Measurements from ENCODE around the gene MYOF.
"Not testable (repeated sequence)": the region's sequence is repeated elsewhere in the genome, so short reads cannot be mapped to it uniquely, and the experiment has no call there.

The MYOF gene

GRCh38 chr10:93386631-93387369 is 95.3 kb downstream of the MYOF start:
- DNase-seq (ENCODE audit: low read depth) = no peak

DNA sequence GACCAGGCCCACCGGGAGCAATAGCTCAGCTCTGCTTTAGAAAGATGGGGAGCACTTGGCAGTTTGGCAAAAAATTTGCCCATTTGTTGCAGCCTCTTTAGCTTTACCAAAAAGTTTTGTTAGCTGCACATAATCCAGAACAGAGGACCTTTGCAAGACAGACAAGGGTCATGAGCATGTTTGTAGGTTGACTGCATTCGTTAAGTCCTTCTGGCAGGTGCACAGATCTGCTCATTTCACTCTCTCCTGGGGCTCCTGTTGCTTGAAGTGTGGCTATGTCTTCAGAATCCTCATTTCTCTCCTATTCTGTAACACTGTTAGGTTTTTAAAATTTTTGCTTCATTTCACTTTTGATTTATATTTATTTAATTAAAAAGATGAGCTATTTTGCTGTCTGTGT is 96.8 kb downstream of the MYOF start:
- no peak for DNase-seq (ENCODE audit: low read depth)

DNA sequence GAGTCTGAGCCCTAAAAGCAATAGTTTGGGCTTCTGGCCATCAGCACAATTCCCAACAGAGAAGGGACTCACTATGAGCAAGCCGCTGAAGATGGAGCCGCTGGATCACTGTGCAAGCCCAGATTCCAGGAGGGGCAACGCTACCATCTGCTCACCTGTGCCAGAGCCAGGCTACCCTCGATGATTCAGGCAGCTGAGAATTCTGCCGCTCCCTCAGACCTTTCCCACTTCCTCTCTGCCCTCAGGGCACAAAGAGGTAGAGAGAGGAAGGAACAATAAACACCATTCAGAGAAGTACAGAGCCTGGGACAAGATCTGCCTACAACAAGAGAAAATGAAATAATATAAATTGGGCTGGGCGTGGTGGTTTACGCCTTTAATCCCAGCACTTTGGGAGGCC is 98.1 kb downstream of the MYOF start:
- no peak for DNase-seq (ENCODE audit: low read depth)

DNA sequence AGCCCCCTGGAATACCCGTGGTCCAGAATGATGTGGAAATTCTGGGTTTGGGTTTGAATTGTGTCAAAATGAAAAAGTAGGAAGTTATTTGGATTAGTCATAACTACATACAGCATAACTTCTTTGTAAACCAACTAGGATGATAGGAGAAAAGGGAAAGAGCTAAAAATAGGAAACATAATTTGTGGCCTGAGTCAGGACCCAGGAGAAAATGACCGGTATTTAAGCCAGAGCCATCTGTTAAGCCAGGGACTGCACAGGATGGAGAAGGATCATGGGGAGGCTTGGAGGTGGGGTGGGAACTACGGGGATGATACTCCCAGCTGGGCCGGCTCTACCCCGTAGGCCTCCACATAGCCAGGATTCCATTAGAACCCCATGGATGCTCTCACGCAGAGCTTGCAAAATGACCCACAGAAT is 98.6 kb downstream of the MYOF start:
- DNase-seq (ENCODE audit: low read depth) = peak; percentile 83

DNA sequence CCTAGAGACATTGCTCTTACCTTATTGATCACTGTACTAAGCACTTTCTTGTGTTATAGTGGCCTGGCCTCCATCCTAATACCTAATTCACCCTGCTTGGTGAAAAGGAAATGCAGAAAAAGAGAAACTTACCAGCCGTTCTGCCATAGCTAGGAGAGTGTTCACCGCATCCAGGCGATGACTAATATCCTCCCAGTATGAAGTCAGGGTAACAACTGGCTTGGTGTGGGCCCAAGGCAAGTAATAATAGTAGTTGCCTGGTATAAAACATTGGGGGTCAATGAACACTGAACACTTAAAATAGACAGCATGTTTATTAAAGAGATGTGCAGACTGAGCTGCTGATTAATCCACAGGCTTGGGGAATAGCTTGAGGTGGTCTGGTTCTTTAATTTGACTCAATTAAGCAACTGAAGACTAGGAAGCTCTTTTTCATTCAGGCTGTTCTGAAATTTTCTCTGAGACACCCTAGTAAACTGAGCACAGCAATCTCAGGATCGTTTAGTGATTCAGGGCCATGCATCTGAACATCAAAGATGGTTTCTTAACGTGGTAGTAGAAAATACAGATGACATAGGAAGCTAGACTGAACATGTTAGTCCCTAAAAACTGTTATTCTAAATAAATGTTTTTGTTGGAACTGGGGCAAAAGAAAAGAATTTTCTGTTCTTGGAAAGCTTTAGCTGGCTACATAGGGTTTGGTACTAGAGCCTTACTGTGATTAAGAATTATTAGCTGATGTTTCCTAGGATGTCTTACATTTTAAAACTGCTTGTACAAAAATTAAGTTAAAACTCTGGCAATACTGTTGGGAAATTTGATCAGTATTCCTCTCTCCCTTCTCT is 102.2 kb downstream of the MYOF start:
- peak; percentile 70 for DNase-seq (ENCODE audit: low read depth)

GRCh38 chr10:93378997-93379730 is 103.0 kb downstream of the MYOF start:
- DNase-seq (ENCODE audit: low read depth) = no peak

- DNase-seq (ENCODE audit: low read depth) = no peak
Observed at GRCh38 chr10:93378039-93378438, 104.1 kb downstream of the MYOF start.

GRCh38 chr10:93376372-93377293 is 105.5 kb downstream of the MYOF start:
- peak; percentile 84 for DNase-seq (ENCODE audit: low read depth)

DNA sequence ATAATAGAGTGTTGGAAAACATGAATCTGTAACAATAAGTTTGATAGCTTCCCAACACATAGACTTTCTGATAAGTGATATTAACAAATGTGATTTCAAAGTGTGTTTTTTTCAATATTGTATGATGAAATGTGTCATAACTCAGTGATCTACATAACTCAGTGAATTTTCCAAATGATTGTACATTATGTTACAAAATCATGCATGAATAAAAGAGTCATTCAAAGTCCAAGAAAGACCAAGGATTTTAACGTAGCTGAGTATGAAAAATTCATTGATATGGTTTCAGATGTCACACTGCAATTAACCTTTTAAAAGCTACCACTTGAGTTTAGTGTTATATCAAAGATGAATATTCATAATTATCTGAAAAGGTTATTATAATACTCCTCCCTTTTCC is 111.2 kb downstream of the MYOF start:
- DNase-seq (ENCODE audit: low read depth) = no peak

DNA sequence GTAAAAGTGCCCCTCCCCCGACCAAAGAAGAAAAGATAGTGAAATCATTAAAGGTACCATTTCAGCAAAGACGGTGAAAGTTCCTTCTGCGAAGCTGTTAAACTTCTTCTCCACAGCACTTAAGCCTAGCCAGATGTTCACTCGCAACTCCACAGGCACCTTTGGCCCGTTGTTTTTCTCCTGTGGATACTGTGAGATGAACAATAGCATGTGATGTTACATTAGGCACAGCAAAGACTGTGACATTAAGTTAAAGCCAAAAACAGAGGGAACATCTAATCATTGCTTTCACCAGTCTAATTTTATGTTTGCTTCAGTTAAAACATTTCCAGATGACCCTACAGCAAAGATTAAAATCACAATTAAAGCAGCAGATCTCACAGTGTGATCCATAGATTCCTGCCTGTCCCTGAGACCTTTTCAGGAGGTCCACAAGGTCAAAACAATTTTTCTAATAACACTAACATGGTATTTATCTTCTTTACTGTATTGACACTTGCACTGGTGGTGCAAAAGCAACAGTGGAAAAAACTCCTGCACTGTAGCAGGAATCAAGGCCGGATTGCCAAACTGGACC is 112.5 kb downstream of the MYOF start:
- no peak for DNase-seq (ENCODE audit: low read depth)

GRCh38 chr10:93368210-93368609 is 113.9 kb downstream of the MYOF start:
- no peak for DNase-seq (ENCODE audit: low read depth)

GRCh38 chr10:93367664-93368063 is 114.5 kb downstream of the MYOF start:
- DNase-seq (ENCODE audit: low read depth) = no peak

GRCh38 chr10:93364966-93365365 is 117.2 kb downstream of the MYOF start:
- peak; percentile 10 for DNase-seq (ENCODE audit: low read depth)

GRCh38 chr10:93363891-93364648 is 118.1 kb downstream of the MYOF start:
- DNase-seq (ENCODE audit: low read depth) = no peak

DNA sequence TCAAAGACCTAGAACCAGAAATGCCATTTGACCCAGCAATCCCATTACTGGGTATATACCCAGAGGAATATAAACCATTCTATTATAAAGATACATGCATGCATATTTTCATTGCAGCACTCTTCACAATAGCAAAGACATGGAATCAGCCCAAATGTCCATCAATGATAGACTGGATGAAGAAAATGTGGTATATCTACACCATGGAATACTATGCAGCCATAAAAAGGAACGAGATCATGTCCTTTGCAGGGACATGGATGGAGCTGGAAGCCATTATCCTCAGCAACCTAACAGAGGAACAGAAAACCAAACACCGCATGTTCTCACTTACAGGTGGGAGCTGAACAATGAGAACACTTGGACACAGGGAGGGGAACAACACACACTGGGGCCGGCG is 123.7 kb downstream of the MYOF start:
- DNase-seq (ENCODE audit: low read depth) = not testable (repeated sequence)

- no peak for DNase-seq (ENCODE audit: low read depth)
Observed at GRCh38 chr10:93357680-93358079, 124.5 kb downstream of the MYOF start.

DNA sequence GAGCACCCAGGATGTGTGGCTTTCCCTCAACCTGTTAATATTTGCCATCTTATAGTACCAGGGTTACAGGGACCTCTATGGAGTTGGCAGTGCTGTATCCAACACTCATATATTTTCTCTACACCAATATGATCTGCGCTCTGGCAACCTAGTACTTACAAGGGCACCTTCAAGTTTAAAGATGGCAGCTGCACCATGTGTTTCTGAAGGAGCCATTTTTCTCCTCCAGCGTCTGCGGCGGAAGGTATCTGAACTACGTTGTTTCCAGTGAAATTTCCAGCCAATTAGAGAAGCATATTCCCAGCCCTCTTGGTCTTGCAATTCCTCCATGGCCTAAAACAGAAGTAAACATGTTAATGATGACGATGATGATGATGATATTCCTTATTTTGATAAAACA is 125.6 kb downstream of the MYOF start:
- DNase-seq (ENCODE audit: low read depth) = no peak

GRCh38 chr10:93352638-93353383 is 129.3 kb downstream of the MYOF start:
- DNase-seq (ENCODE audit: low read depth) = no peak

- no peak for DNase-seq (ENCODE audit: low read depth)
Observed at GRCh38 chr10:93346694-93347093, 135.4 kb downstream of the MYOF start.

DNA sequence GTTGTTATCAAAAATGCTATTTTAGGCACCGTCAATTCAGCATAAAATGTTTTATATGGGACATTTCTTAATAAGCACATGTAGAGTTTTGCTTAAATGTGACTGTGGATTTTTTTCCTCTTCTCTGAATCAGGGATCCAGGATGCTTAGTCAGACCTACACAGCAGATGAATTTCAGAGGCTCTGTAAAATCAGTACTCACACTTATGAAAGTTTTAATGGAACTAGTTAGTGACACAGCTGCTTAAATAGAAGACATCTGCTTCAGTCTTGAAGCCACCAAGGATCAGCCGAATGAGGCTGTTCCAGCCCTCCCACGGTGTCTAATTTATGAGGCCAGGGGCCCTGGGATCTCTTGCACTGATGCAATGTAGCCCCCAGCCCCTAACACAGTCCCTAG is 136.0 kb downstream of the MYOF start:
- no peak for DNase-seq (ENCODE audit: low read depth)

All from stromal cell of bone marrow (primary cell).